K562 (cell line): ENCODE data around the gene CDC23. TPM values are rescaled to one million over a fixed set of nuclear protein-coding genes. Genes with fewer than 3 reads are reported as not detected.

Experiments
- ATF3 ChIP-seq, 2 experiments: fragments of 450-650 bp in 1 of 2; sonication (generic) in 1 of 2; formaldehyde crosslinking in 1 of 2; IDR thresholded peaks in 1 of 2; conservative IDR thresholded peaks in 1 of 2; 2 replicates each; pipeline versions ENCODE4 v1.6.1 to v1.8.1; 2016 to 2023; ENCODE audit warnings: mild to moderate bottlenecking in 2 of 2, moderate library complexity in 2 of 2, inconsistent platforms in 1 of 2, missing genetic modification reagents in 1 of 2
- BCL6 ChIP-seq: fragments of 250-450 bp; sonication (Bioruptor Pico); IDR thresholded peaks from 2 replicates; pipeline ENCODE4 v1.4.0; 2020
- CBX1 ChIP-seq: sonication (generic); IDR thresholded peaks from 2 replicates; pipeline ENCODE4 v1.6.1; 2016; ENCODE audit warnings: antibody characterized with exemption, low read depth, mild to moderate bottlenecking
- CC2D1A ChIP-seq: fragments of 450-650 bp; IDR thresholded peaks from 2 replicates; pipeline ENCODE4 v1.6.1; 2017; ENCODE audit warnings: mild to moderate bottlenecking
- CLOCK ChIP-seq: fragments of 250-450 bp; sonication (Bioruptor Pico); IDR thresholded peaks from 2 replicates; pipeline ENCODE4 v1.4.0; 2020; ENCODE audit warnings: mild to moderate bottlenecking, moderate library complexity, borderline replicate concordance
- HNRNPH1 ChIP-seq: fragments of 200-400 bp; formaldehyde crosslinking; optimal IDR thresholded peaks from 2 replicates; pipeline ENCODE3; 2017; ENCODE audit warnings: low read depth, mild to moderate bottlenecking, low read length, moderate library complexity
- PHF20 ChIP-seq: fragments of 450-650 bp; IDR thresholded peaks from 2 replicates; pipeline ENCODE4 v1.6.1; 2018; ENCODE audit not compliant: partially characterized antibody
- PREB ChIP-seq: sonication (generic); formaldehyde crosslinking; IDR thresholded peaks from 2 replicates; pipeline ENCODE4 v1.8.1; 2023; ENCODE audit warnings: mild to moderate bottlenecking, missing genetic modification reagents
- SMAD4 ChIP-seq: fragments of 250-450 bp; sonication (Bioruptor Pico); conservative IDR thresholded peaks from 2 replicates; pipeline ENCODE4 v1.8.0; 2021; ENCODE audit warnings: inconsistent platforms, mild to moderate bottlenecking, moderate library complexity
- THAP7 ChIP-seq: fragments of 250-450 bp; sonication (Bioruptor Pico); IDR thresholded peaks from 2 replicates; pipeline ENCODE4 v1.5.0; 2021
- USF1 ChIP-seq: sonication (generic); formaldehyde crosslinking; IDR thresholded peaks from 2 replicates; pipeline ENCODE4 v1.9.0; 2022; ENCODE audit warnings: mild to moderate bottlenecking, missing genetic modification reagents
- VEZF1 ChIP-seq: fragments of 200-800 bp; sonication (Bioruptor generic); IDR thresholded peaks from 2 replicates; pipeline ENCODE4 v1.6.1; 2017; ENCODE audit warnings: missing genetic modification characterization, missing compliant biosample characterization
- ZNF518B ChIP-seq: fragments of 250-450 bp; sonication (Bioruptor Pico); IDR thresholded peaks from 2 replicates; pipeline ENCODE4 v1.5.0; 2021; ENCODE audit warnings: mild to moderate bottlenecking, moderate library complexity
- ZNF76 ChIP-seq: fragments of 250-450 bp; sonication (Bioruptor Pico); IDR thresholded peaks from 2 replicates; pipeline ENCODE4 v1.4.0; 2020; ENCODE audit warnings: mild to moderate bottlenecking, moderate library complexity, borderline replicate concordance
- polyA plus RNA-seq, 8 experiments: library from polyadenylated mRNA; depleted of rRNA in 4 of 8; stranded (reverse) in 5 of 8; unstranded in 3 of 8; fragments of >200 nt; fragmentation: Nextera tagmentation in 2 of 8; fragmentation: Illumina TruSeq in 1 of 8; extraction: Ambion mirVana in 2 of 8; extraction: Trizol in 1 of 8; gene quantifications; 2 replicates each; pipeline versions ENCODE4 v1.2.1 to v1.2.3, GENCODE V29; 2011 to 2014; ENCODE audit warnings: inconsistent platforms in 1 of 8, missing spikeins in 1 of 8
- total RNA-seq, 7 experiments: library from RNA; depleted of rRNA in 6 of 7; stranded (reverse); fragments of >200 nt in 6 of 7; fragmentation: Illumina TruSeq in 2 of 7; extraction: Trizol in 2 of 7; gene quantifications; 2 replicates each; pipeline versions ENCODE4 v1.2.1 to v1.2.3, GENCODE V29; 2011 to 2021; ENCODE audit warnings: low replicate concordance in 1 of 7

CDC23 gene
- total and polyA plus RNA-seq, 9 of the 15 experiments (the other 6 are each of a cell fraction or from before 2014, with no cell fraction given), result 34.5 to 157 (median 65.5) TPM

GRCh38 chr5:138177941-138178515, 35.1 kb downstream of the CDC23 start (continued):
- TF ChIP-seq ATF3 (IDR thresholded peaks at IDR 0.05), result no peak
- no peak for TF ChIP-seq ATF3 (CRISPR knock-in tag; conservative IDR thresholded peaks at IDR 0.05)
- TF ChIP-seq VEZF1, result peak; percentile 20; the same call in 1 of the 2 replicates
- no peak for TF ChIP-seq CBX1
- no peak for TF ChIP-seq ZNF518B (CRISPR knock-in tag)
- no peak for TF ChIP-seq USF1 (CRISPR knock-in tag)
- no peak for TF ChIP-seq HNRNPH1
- TF ChIP-seq THAP7, result 0 out of 2 replicates have a peak, but pooled peaks have one; percentile 22
- 0 out of 2 replicates have a peak, but pooled peaks have one; percentile 67 for TF ChIP-seq PREB (CRISPR knock-in tag)
- no peak for TF ChIP-seq BCL6
- TF ChIP-seq CC2D1A, result no peak
- 0 out of 2 replicates have a peak, but pooled peaks have one; percentile 14 for TF ChIP-seq SMAD4 (CRISPR knock-in tag)
- TF ChIP-seq ZNF76 (CRISPR knock-in tag), result no peak
- no peak for TF ChIP-seq PHF20
- no peak for TF ChIP-seq CLOCK
